Measurements from ENCODE around the gene DCAF17. TPM values are rescaled to one million over a fixed set of nuclear protein-coding genes. Genes with fewer than 3 reads are reported as not detected.

The DCAF17 gene
- total and polyA plus RNA-seq, 2 of the 13 experiments (the other 11 are each of a cell fraction or from before 2014, with no cell fraction given), result 13.7 to 30.0 TPM

DNA sequence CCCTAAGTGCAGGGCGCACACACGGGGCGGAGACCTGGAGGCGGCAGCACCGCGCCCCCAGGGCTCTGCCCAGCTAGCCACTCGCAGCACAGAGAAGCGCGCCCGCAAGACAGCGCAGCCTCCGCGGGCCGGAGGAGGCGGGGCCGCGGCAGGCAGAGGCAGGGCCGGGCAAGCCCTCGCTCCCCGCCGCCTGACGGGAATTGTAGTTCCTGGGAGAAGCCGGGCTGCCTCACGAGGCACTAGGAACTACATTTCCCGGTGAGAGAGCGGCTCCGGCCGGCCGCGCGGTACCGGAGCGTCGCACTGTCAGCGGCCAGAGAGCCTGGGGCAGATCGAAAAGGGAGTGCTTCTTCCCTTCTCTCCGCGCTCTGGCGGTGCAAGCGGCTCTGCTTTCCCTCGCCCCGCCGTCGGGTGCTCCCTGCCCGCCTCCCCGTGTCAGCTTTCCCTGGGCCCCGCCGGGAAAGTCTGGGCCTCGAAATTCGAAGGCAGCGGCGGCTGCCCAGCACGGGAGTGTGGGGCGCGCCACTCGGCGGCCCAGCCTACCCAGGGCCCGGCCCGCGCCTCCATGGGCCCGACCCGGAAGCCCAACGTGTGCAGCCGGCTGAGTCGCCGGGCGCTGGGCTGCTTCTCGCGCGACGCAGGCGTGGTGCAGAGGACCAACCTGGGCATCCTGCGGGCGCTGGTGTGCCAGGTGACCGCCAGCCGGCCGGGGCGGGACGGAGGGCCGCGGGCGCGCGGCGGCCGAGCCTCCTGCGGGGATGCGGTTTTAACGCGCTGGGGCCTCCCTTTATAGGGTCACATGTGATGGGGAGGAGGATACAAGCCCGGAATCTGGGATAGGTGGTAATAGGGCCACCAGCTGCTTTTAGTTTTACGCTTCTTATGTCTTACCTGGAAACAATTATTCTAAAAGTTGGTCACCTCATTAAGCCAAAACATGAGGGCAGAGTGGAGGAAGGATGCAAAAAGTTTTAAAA, at the start of gene DCAF17 (continued):
- TF ChIP-seq, protein P1, sequence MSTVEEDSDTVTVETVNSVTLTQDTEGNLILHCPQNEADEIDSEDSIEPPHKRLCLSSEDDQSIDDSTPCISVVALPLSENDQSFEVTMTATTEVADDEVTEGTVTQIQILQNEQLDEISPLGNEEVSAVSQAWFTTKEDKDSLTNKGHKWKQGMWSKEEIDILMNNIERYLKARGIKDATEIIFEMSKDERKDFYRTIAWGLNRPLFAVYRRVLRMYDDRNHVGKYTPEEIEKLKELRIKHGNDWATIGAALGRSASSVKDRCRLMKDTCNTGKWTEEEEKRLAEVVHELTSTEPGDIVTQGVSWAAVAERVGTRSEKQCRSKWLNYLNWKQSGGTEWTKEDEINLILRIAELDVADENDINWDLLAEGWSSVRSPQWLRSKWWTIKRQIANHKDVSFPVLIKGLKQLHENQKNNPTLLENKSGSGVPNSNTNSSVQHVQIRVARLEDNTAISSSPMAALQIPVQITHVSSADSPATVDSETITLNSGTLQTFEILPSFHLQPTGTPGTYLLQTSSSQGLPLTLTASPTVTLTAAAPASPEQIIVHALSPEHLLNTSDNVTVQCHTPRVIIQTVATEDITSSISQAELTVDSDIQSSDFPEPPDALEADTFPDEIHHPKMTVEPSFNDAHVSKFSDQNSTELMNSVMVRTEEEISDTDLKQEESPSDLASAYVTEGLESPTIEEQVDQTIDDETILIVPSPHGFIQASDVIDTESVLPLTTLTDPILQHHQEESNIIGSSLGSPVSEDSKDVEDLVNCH (CRISPR knock-in tag; IDR thresholded peaks at IDR 0.05), result no peak
- TF ChIP-seq MYC (CRISPR knock-in tag; IDR thresholded peaks at IDR 0.05; ENCODE audit: borderline replicate concordance) (peak; percentile 89), TBL1XR1 (IDR thresholded peaks at IDR 0.05; ENCODE audit: borderline replicate concordance, low read length, partially characterized antibody) (peak; percentile 51), SOX5 (CRISPR knock-in tag; IDR thresholded peaks at IDR 0.05; ENCODE audit: borderline replicate concordance) (peak; percentile 20; the same call in 1 of the 2 replicates), HINFP (CRISPR knock-in tag; IDR thresholded peaks at IDR 0.05; ENCODE audit: low read depth) (peak; percentile 70), ZBTB1 (CRISPR knock-in tag; IDR thresholded peaks at IDR 0.05; ENCODE audit: borderline replicate concordance) (peak; percentile 67; the same call in 1 of the 2 replicates), SNAI1 (CRISPR knock-in tag; IDR thresholded peaks at IDR 0.05; ENCODE audit: borderline replicate concordance) (peak; percentile 91; the same call in 1 of the 2 replicates), KLF6 (CRISPR knock-in tag; IDR thresholded peaks at IDR 0.05) (peak; percentile 54), ZNF10 (CRISPR knock-in tag; IDR thresholded peaks at IDR 0.05; ENCODE audit: borderline replicate concordance, low read depth) (no peak), ZNF567 (CRISPR knock-in tag; IDR thresholded peaks at IDR 0.05; ENCODE audit: borderline replicate concordance) (peak; percentile 81; the same call in 1 of the 2 replicates), TERF1 (CRISPR knock-in tag; IDR thresholded peaks at IDR 0.05) (0 out of 2 replicates have a peak, but pooled peaks have one; percentile 25), NFKB2 (CRISPR knock-in tag; IDR thresholded peaks at IDR 0.05; ENCODE audit: borderline replicate concordance) (peak; percentile 96; the same call in 1 of the 2 replicates), KDM2A (CRISPR knock-in tag; IDR thresholded peaks at IDR 0.05; ENCODE audit: borderline replicate concordance, low read depth) (peak; percentile 95)
- TF ChIP-seq, protein P2, sequence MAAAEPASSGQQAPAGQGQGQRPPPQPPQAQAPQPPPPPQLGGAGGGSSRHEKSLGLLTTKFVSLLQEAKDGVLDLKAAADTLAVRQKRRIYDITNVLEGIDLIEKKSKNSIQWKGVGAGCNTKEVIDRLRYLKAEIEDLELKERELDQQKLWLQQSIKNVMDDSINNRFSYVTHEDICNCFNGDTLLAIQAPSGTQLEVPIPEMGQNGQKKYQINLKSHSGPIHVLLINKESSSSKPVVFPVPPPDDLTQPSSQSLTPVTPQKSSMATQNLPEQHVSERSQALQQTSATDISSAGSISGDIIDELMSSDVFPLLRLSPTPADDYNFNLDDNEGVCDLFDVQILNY (CRISPR knock-in tag; conservative IDR thresholded peaks at IDR 0.05), result peak; percentile 72
- TF ChIP-seq, protein P3, sequence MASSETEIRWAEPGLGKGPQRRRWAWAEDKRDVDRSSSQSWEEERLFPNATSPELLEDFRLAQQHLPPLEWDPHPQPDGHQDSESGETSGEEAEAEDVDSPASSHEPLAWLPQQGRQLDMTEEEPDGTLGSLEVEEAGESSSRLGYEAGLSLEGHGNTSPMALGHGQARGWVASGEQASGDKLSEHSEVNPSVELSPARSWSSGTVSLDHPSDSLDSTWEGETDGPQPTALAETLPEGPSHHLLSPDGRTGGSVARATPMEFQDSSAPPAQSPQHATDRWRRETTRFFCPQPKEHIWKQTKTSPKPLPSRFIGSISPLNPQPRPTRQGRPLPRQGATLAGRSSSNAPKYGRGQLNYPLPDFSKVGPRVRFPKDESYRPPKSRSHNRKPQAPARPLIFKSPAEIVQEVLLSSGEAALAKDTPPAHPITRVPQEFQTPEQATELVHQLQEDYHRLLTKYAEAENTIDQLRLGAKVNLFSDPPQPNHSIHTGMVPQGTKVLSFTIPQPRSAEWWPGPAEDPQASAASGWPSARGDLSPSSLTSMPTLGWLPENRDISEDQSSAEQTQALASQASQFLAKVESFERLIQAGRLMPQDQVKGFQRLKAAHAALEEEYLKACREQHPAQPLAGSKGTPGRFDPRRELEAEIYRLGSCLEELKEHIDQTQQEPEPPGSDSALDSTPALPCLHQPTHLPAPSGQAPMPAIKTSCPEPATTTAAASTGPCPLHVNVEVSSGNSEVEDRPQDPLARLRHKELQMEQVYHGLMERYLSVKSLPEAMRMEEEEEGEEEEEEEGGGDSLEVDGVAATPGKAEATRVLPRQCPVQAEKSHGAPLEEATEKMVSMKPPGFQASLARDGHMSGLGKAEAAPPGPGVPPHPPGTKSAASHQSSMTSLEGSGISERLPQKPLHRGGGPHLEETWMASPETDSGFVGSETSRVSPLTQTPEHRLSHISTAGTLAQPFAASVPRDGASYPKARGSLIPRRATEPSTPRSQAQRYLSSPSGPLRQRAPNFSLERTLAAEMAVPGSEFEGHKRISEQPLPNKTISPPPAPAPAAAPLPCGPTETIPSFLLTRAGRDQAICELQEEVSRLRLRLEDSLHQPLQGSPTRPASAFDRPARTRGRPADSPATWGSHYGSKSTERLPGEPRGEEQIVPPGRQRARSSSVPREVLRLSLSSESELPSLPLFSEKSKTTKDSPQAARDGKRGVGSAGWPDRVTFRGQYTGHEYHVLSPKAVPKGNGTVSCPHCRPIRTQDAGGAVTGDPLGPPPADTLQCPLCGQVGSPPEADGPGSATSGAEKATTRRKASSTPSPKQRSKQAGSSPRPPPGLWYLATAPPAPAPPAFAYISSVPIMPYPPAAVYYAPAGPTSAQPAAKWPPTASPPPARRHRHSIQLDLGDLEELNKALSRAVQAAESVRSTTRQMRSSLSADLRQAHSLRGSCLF (CRISPR knock-in tag; IDR thresholded peaks at IDR 0.05; ENCODE audit: borderline replicate concordance), result peak; percentile 90; the same call in 1 of the 2 replicates
